HPDE6-E6E7 (cell line): ENCODE results near the gene PGLYRP3.

Experiments used
- DNase-seq: peaks from one replicate; pipeline ENCODE4 v3.0.0; 2011; ENCODE audit warnings: missing footprints; ENCODE audit errors: extremely low spot score

The PGLYRP3 gene

DNA sequence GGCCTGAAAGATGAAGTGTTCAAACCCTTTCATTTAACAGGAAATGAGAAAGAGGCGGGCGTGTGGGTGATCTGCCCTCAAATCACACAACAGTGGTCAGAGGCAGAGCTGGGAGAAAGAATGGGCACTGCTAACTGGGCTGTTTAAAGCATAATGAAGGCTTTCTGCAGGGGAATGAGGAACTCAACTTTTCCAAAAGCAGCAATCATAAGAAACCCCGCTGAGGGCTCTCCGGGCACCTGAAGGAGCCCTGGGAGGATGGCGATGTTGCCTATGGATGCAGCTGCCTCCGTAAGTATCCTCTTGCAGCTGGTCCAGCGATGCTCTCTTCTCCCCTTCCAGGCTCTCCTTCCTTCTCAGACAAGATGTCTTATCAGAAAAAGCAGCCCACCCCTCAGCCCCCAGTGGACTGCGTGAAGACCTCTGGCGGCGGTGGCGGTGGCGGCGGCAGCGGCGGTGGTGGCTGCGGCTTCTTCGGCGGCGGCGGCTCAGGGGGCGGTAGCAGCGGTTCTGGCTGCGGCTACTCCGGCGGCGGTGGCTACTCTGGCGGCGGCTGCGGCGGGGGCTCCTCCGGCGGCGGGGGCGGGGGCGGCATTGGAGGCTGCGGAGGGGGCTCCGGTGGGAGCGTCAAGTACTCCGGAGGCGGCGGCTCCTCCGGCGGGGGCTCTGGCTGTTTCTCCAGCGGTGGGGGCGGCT, 52.0 kb downstream of the PGLYRP3 start:
- no peak for DNase-seq

DNA sequence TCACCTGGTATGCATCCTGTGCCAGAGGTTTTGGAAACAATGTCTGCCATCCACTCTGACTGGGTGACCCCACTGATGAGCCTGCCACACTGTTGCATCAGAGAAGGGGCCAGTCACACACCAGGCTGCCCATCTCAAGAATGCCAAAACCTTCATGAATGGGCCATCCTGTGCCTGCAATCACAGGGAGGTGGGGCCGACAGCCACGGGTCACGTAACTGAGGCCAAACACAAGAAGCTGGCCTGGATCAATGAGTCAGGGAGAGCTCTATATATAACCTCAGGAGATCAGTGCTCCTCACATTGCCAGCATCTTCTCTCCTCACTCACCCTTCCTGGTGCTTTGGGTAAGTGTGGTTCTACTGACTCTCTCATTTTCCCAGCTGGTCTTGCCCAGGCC, 53.4 kb downstream of the PGLYRP3 start, which contains the start of gene LORICRIN:
LORICRIN (plus strand) TSS at position 301 of the 400 bp plus-strand sequence. CDS start 1,263 bp downstream, outside the sequence.
- DNase-seq, result no peak

DNA sequence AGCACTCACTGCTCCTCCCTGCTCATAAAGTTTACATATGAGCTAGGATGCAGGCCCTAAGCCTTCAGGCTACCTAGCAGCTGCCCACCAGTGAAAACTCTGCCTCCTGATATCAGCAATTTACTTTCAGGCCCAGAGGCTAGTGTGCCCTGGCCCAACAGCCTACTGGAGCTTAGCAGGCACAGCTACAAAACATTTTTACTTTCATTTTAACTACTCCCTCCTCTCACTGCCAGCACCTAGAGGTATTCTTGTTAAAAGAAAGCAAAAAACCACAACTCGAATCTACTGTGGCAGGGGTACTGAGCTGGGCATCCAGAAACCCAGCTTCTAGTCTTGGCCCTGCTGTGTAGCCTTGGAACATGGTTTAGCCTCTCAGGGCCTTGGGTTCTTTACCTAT, 59.1 kb downstream of the PGLYRP3 start:
- no peak for DNase-seq

DNA sequence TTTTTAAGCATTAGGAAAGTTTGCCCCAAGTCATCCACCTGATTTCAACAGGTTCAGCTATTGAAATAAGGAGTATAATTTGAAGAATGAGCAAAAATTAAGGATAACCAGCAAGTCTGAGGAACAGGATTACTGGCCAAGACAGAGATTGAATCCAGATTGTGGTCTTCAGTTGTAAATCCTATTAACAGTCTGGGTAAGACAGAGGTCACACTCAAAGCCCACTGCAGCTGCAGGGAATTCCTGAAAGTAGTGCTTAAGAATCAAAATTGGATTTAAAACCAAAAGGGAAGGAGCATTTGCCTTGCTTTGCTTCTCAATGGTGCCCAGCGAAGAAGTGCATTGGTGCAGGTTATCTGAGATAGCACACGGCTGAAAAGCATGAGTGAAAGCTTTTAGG, 59.7 kb downstream of the PGLYRP3 start:
- no peak for DNase-seq

DNA sequence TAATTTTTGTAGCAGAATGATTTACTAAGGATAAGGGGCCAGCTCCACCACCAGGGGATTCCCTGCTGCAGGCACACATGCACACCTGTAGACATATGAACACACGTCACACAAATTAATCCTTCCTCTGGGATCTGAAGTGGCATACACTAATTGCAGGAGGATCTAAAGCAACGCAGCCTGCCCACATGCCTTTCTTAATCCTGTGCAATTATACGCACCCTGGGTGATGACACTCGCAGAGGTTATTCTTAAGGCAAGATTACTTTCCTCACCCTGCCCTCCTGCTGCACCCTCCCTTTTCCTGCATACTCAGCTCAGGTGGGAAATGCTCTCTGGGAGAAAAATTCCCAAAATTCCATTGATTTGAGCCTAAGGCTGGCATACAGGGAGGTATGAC, 60.8 kb downstream of the PGLYRP3 start:
- no peak for DNase-seq

DNA sequence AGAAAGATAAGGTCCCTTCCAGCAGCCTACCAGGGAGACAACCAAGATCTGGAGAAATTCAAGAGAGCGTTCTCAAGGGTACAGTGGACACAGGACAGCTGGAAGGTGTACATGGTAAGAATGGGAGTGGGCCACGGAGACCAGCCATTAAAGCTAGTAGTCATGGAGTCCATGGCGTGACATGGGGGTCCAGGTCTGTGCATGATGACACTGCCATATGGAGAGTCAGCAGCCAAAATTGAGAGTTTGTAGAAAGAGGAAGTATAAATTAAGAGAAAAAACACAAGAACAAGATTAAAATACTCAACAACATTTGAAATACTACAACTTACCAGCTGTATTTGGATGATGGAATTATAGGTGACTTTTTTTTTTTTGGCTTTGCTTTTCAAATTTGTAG, 61.2 kb downstream of the PGLYRP3 start:
- no peak for DNase-seq

DNA sequence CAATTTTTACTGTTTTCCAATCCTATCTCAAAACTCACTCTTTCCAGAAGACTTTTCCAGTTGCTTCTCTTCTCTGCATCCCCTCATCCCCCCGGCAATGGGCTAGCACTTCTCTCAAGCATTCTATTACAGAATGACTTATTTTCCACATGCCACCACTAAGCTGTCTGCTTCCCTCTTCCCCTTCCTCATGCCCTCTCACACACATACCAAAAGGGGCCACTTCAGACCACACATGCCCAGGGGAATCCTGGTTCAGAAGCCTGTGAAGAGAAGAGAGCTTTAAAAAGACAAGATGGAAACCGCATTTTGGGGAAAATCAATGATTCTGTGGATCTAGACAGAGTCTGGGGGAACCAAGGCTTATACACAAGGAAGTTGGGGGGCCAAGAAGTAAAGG, 61.7 kb downstream of the PGLYRP3 start:
- no peak for DNase-seq

DNA sequence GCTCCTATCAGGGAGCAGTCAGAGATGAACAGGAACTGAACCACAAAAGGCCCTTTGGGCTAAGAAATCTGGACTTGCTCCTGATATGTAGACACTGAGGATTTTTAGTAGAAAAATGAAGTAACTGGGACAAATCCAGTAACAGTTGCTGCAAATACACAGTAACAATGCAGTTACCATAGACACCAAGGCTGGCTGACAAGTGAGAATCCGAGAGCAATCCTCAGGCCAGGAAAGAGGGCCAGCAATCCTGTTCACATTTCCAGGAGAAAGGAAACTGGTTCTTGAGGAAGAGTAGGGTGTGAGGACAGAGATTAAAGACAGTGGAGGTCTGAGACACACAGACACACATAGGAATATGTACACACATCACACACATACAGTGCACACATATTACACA, 62.6 kb downstream of the PGLYRP3 start:
- no peak for DNase-seq

DNA sequence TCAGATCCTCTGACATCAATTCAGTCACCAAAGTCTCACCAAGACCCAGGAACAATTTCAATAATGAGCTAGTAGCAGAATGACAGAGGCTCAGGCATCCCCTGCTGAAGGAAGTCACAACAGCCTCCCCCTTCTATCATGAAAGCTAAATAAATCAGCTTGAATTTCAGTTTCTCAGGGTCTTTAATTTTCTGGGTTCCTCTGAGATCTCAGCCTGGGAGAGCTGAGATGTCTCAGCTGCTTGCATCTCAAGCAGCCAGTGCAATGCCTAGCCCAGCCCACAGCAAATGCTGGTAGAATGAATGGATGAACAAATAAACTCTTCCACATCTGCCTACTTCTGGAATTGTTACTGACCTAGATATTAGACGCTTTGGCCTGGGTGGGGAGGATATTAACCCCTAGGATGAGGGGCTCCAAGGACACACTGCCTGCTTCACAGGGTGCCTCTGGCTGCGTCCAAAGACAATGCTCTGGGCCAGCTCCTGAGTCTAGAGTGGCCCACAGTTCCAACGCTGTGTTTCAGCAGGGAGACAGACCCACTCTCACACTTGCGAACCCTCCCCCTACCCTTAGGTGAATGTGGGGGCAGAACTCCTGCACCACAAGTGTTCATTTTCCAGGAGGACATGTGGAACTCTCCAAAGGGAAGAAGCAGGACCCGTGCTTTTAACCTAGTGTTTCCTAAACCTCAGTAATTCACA, 64.4 kb downstream of the PGLYRP3 start:
- no peak for DNase-seq
